ENCODE data around the gene FAM117B. TPM values are rescaled to one million over a fixed set of nuclear protein-coding genes. Genes with fewer than 3 reads are reported as not detected.

FAM117B gene
- total RNA-seq, 1 donor from 2014 or later: 9.6 TPM

- TF ChIP-seq CTCF (IDR thresholded peaks at IDR 0.05): no peak
- Mint-ChIP-seq H3K4me1 (ENCODE audit: unreplicated experiment) (peaks cover 3% of the 10 kb centered on the region), H3K36me3 (ENCODE audit: unreplicated experiment) (peaks cover 11% of the 10 kb centered on the region), H3K27me3 (ENCODE audit: unreplicated experiment) (no peaks in the 10 kb centered on the region), H3K27ac (ENCODE audit: unreplicated experiment) (no peak overlapping the region), H3K4me3 (ENCODE audit: unreplicated experiment) (no peak overlapping the region), H3K9me3 (ENCODE audit: unreplicated experiment) (peaks cover 10% of the 10 kb centered on the region)
- DNase-seq (ENCODE audit: extremely low spot score, unreplicated experiment): no peak
Measured at GRCh38 chr2:202754936-202755335, 120.2 kb downstream of the FAM117B start.

- H3K4me1 Mint-ChIP-seq (ENCODE audit: unreplicated experiment): no peaks in the 10 kb centered on the region
- peaks cover 10% of the 10 kb centered on the region for H3K9me3 Mint-ChIP-seq (ENCODE audit: unreplicated experiment)
- TF ChIP-seq CTCF (IDR thresholded peaks at IDR 0.05): no peak
- H3K4me3 Mint-ChIP-seq (ENCODE audit: unreplicated experiment): no peak overlapping the region
- no peaks in the 10 kb centered on the region for H3K27me3 Mint-ChIP-seq (ENCODE audit: unreplicated experiment)
- no peak for DNase-seq (ENCODE audit: extremely low spot score, unreplicated experiment)
- H3K36me3 Mint-ChIP-seq (ENCODE audit: unreplicated experiment): peaks cover 16% of the 10 kb centered on the region
- no peak overlapping the region for H3K27ac Mint-ChIP-seq (ENCODE audit: unreplicated experiment)
Measured at GRCh38 chr2:202756598-202756997, 121.8 kb downstream of the FAM117B start.

- Mint-ChIP-seq H3K27me3 (ENCODE audit: unreplicated experiment) (no peaks in the 10 kb centered on the region), H3K4me3 (ENCODE audit: unreplicated experiment) (no peak overlapping the region), H3K4me1 (ENCODE audit: unreplicated experiment) (peaks cover 1% of the 10 kb centered on the region), H3K9me3 (ENCODE audit: unreplicated experiment) (peaks cover 10% of the 10 kb centered on the region), H3K36me3 (ENCODE audit: unreplicated experiment) (peaks cover 16% of the 10 kb centered on the region), H3K27ac (ENCODE audit: unreplicated experiment) (no peak overlapping the region)
- no peak for TF ChIP-seq CTCF (IDR thresholded peaks at IDR 0.05)
- DNase-seq (ENCODE audit: extremely low spot score, unreplicated experiment): no peak
Measured at GRCh38 chr2:202757339-202757738, 122.6 kb downstream of the FAM117B start.

GRCh38 chr2:202758128-202758527 lies 123.4 kb downstream of the FAM117B start:
- no peak overlapping the region for H3K27ac Mint-ChIP-seq (ENCODE audit: unreplicated experiment)
- no peak for DNase-seq (ENCODE audit: extremely low spot score, unreplicated experiment)
- H3K27me3 Mint-ChIP-seq (ENCODE audit: unreplicated experiment): no peaks in the 10 kb centered on the region
- peaks cover 6% of the 10 kb centered on the region for H3K4me1 Mint-ChIP-seq (ENCODE audit: unreplicated experiment)
- H3K4me3 Mint-ChIP-seq (ENCODE audit: unreplicated experiment): no peak overlapping the region
- peaks cover 6% of the 10 kb centered on the region for H3K9me3 Mint-ChIP-seq (ENCODE audit: unreplicated experiment)
- H3K36me3 Mint-ChIP-seq (ENCODE audit: unreplicated experiment): peaks cover 16% of the 10 kb centered on the region
- TF ChIP-seq CTCF (IDR thresholded peaks at IDR 0.05): no peak

GRCh38 chr2:202758604-202759003 lies 123.8 kb downstream of the FAM117B start:
- DNase-seq (ENCODE audit: extremely low spot score, unreplicated experiment): no peak
- Mint-ChIP-seq H3K27ac (ENCODE audit: unreplicated experiment) (no peak overlapping the region), H3K9me3 (ENCODE audit: unreplicated experiment) (peaks cover 1% of the 10 kb centered on the region), H3K4me1 (ENCODE audit: unreplicated experiment) (peaks cover 6% of the 10 kb centered on the region), H3K27me3 (ENCODE audit: unreplicated experiment) (no peaks in the 10 kb centered on the region), H3K4me3 (ENCODE audit: unreplicated experiment) (no peak overlapping the region), H3K36me3 (ENCODE audit: unreplicated experiment) (peaks cover 13% of the 10 kb centered on the region)
- TF ChIP-seq CTCF (IDR thresholded peaks at IDR 0.05): no peak
